ENCODE measurements around the gene SCP2. TPM values are rescaled to one million over a fixed set of nuclear protein-coding genes. Genes with fewer than 3 reads are reported as not detected.

The SCP2 gene
- total RNA-seq, 1 experiment from 2014 or later = 56.4 TPM

GRCh38 chr1:53093451-53093754, 166.3 kb downstream of the SCP2 start (continued):
- no peak for TF ChIP-seq E2F4 (CRISPR knock-in tag; IDR thresholded peaks at IDR 0.05; ENCODE audit: borderline replicate concordance, low read depth)
- no peak for TF ChIP-seq ZNF671 (CRISPR knock-in tag; IDR thresholded peaks at IDR 0.05)
- no peak for TF ChIP-seq TEAD4 (CRISPR knock-in tag; IDR thresholded peaks at IDR 0.05)

- ATAC-seq (no peak), DNase-seq (ENCODE audit: low spot score) (no peak)
- ChIA-PET CTCF (interaction anchor here (1.0 kb wide), 1 partner anchor 16 kb away, joined by 3 read pairs; no protein-coding TSS in a partner anchor), POLR2A (no interaction called here)
- H3K27me3 Mint-ChIP-seq (ENCODE audit: low read depth) = no peaks in the 10 kb centered on the region
- no peaks in the 10 kb centered on the region for H3K4me1 Mint-ChIP-seq
- H3K9me3 Mint-ChIP-seq = no peaks in the 10 kb centered on the region
- H3K36me3 Mint-ChIP-seq = no peaks in the 10 kb centered on the region
- H3K4me3 Mint-ChIP-seq = no peak overlapping the region
- TF ChIP-seq GRHL2 (CRISPR knock-in tag; IDR thresholded peaks at IDR 0.05; ENCODE audit: insufficient replicate concordance, severe bottlenecking) (no peak), CTCF (IDR thresholded peaks at IDR 0.05) (no peak), ZSCAN18 (CRISPR knock-in tag; IDR thresholded peaks at IDR 0.05) (no peak), ZNF317 (CRISPR knock-in tag; IDR thresholded peaks at IDR 0.05; ENCODE audit: borderline replicate concordance, low read depth) (no peak), CBFB (CRISPR knock-in tag; IDR thresholded peaks at IDR 0.05; ENCODE audit: low read depth) (no peak), TEAD1 (CRISPR knock-in tag; IDR thresholded peaks at IDR 0.05) (no peak), OVOL2 (CRISPR knock-in tag; IDR thresholded peaks at IDR 0.05; ENCODE audit: borderline replicate concordance) (no peak), USF1 (CRISPR knock-in tag; IDR thresholded peaks at IDR 0.05) (no peak), SMAD4 (CRISPR knock-in tag; IDR thresholded peaks at IDR 0.05) (no peak)
- H3K27ac Mint-ChIP-seq = peak overlapping the region; percentile 76; the same call in 1 of the 2 replicates
Measured at GRCh38 chr1:53093778-53094532, 166.9 kb downstream of the SCP2 start.

- TF ChIP-seq ZBTB21 (CRISPR knock-in tag; IDR thresholded peaks at IDR 0.05; ENCODE audit: borderline replicate concordance) (no peak), SMAD3 (CRISPR knock-in tag; IDR thresholded peaks at IDR 0.05; ENCODE audit: borderline replicate concordance) (no peak), ZNF423 (CRISPR knock-in tag; IDR thresholded peaks at IDR 0.05) (no peak), E2F4 (CRISPR knock-in tag; IDR thresholded peaks at IDR 0.05; ENCODE audit: borderline replicate concordance, low read depth) (no peak), SOX15 (CRISPR knock-in tag; IDR thresholded peaks at IDR 0.05) (no peak), MLX (CRISPR knock-in tag; IDR thresholded peaks at IDR 0.05) (no peak), TEAD4 (CRISPR knock-in tag; IDR thresholded peaks at IDR 0.05) (no peak), ATF1 (CRISPR knock-in tag; IDR thresholded peaks at IDR 0.05) (no peak), GRHL2 (CRISPR knock-in tag; IDR thresholded peaks at IDR 0.05; ENCODE audit: insufficient replicate concordance, severe bottlenecking) (no peak), NFATC4 (CRISPR knock-in tag; IDR thresholded peaks at IDR 0.05) (no peak), OVOL2 (CRISPR knock-in tag; IDR thresholded peaks at IDR 0.05; ENCODE audit: borderline replicate concordance) (no peak), ERG (CRISPR knock-in tag; IDR thresholded peaks at IDR 0.05) (no peak)
- no peaks in the 10 kb centered on the region for H3K9me3 Mint-ChIP-seq
- H3K27me3 Mint-ChIP-seq (ENCODE audit: low read depth) = no peaks in the 10 kb centered on the region
- no peak for DNase-seq (ENCODE audit: low spot score)
- no peak overlapping the region for H3K4me3 Mint-ChIP-seq
- H3K4me1 Mint-ChIP-seq = no peaks in the 10 kb centered on the region
- POLR2A ChIA-PET = no interaction called here
- no peak overlapping the region for H3K27ac Mint-ChIP-seq
- ATAC-seq = peak; percentile 38; the same call in 1 of the 2 replicates
- no peaks in the 10 kb centered on the region for H3K36me3 Mint-ChIP-seq
- CTCF ChIA-PET = no interaction called here
Measured at GRCh38 chr1:53094533-53094919, 167.4 kb downstream of the SCP2 start.
